Measurements from ENCODE around the gene KCNK3.

KCNK3 gene

GRCh38 chr2:26692279-26692896 is at the start of gene KCNK3:
KCNK3 (plus strand) TSS chr2:26692722; CDS start chr2:26692876, 154 bp downstream.
- no peak within 1 kb of the TSS for H3K4me3 ChIP-seq (ENCODE audit: low read depth, low read length)
- DNase-seq (ENCODE audit: low read depth) = no peak
- no peak for TF ChIP-seq CTCF (IDR thresholded peaks at IDR 0.05; ENCODE audit: control insufficient read depth, extremely low read depth, insufficient read depth)

GRCh38 chr2:26644188-26644835 is 48.2 kb upstream of the KCNK3 start:
- no peak overlapping the region for H3K4me3 ChIP-seq (ENCODE audit: low read depth, low read length)
- TF ChIP-seq CTCF (IDR thresholded peaks at IDR 0.05; ENCODE audit: control insufficient read depth, extremely low read depth, insufficient read depth) = no peak
- no peak for DNase-seq (ENCODE audit: low read depth)

- no peak for TF ChIP-seq CTCF (IDR thresholded peaks at IDR 0.05; ENCODE audit: control insufficient read depth, extremely low read depth, insufficient read depth)
- DNase-seq (ENCODE audit: low read depth) = no peak
- no peak overlapping the region for H3K4me3 ChIP-seq (ENCODE audit: low read depth, low read length)
These were observed 46.8 kb upstream of the KCNK3 start for GRCh38 chr2:26645762-26646161.

- TF ChIP-seq CTCF (IDR thresholded peaks at IDR 0.05; ENCODE audit: control insufficient read depth, extremely low read depth, insufficient read depth) = no peak
- DNase-seq (ENCODE audit: low read depth) = no peak
- no peak overlapping the region for H3K4me3 ChIP-seq (ENCODE audit: low read depth, low read length)
These were observed 45.4 kb upstream of the KCNK3 start for GRCh38 chr2:26646986-26647672.

- no peak overlapping the region for H3K4me3 ChIP-seq (ENCODE audit: low read depth, low read length)
- no peak for DNase-seq (ENCODE audit: low read depth)
- TF ChIP-seq CTCF (IDR thresholded peaks at IDR 0.05; ENCODE audit: control insufficient read depth, extremely low read depth, insufficient read depth) = no peak
These were observed 44.5 kb upstream of the KCNK3 start for GRCh38 chr2:26647981-26648380.

- H3K4me3 ChIP-seq (ENCODE audit: low read depth, low read length) = no peak overlapping the region
- no peak for DNase-seq (ENCODE audit: low read depth)
- no peak for TF ChIP-seq CTCF (IDR thresholded peaks at IDR 0.05; ENCODE audit: control insufficient read depth, extremely low read depth, insufficient read depth)
These were observed 44.0 kb upstream of the KCNK3 start for GRCh38 chr2:26648516-26648915.
